ENCODE data around the gene FNDC8.
"Not testable (repeated sequence)": the region's sequence is repeated elsewhere in the genome, so short reads cannot be mapped to it uniquely, and the experiment has no call there.

Gene FNDC8

DNA sequence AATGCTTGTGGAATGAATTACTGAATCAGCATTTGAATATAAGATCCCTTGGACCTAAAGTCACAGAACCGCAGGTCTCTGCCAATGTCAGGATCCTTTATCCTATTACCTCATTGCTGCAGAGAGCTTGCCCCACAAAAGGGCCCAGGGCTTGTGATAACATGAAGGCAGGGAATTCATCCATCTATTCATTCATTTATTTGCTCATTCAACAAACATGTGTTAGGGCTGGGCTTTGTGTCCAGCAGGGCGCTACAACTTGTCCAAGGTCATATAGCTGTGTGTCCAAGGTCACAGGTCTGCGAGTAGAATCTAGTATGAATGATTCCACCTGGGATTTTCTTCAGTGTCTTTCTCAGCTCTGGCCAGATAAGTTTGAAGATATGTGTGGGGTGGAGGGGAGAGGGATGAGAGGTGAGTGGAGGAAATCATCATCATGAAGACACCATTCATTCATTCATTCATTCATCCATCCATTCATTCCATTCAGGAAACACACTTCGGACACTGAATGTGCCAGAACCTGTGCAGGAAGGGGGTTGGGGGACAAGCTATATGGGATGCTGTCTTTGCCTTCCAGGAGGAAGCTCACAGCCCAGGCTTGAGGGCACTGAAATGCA is 24.9 kb downstream of the FNDC8 start:
- no peak for DNase-seq

- no peak for DNase-seq
Measured at GRCh38 chr17:35147375-35147905, 26.0 kb downstream of the FNDC8 start, which contains the start of gene UNC45B. TSS of gene UNC45B (plus strand) at chr17:35147817. CDS start at chr17:35148264, 447 bp downstream.

GRCh38 chr17:35148144-35148543 is 26.7 kb downstream of the FNDC8 start:
- no peak for DNase-seq

DNA sequence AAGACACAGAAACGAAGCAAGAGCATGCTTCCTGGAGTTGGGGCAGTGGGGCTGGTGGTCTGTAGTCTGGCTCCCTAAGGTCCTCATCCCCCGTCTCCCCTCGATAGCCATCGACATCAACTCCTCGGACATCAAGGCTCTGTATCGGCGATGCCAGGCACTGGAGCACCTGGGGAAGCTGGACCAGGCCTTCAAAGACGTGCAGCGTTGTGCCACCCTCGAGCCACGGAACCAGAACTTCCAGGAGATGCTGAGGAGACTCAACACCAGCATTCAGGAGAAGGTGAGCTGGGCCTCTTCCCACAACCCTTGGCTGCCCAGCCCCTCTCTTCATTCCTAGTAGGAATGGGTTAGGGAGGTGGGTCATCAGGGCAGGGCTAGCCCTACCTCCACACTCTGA is 28.5 kb downstream of the FNDC8 start:
- no peak for DNase-seq

DNA sequence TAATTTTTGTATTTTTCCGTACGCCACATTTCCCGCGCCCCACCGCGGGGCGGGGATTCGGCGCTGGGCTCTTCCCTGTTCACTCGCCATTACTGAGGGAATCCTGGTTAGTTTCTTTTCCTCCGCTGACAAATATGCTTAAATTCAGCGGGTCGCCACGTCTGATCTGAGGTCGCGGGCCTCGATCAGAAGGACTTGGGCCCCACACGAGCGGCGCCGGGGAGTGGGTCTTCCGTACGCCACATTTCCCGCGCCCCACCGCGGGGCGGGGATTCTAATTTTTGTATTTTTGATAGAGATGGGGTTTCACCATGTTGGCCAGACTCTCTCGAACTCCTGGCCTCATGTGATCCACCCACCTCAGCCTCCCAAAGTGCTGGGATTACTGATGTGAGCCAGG is 29.7 kb downstream of the FNDC8 start:
- not testable (repeated sequence) for DNase-seq

DNA sequence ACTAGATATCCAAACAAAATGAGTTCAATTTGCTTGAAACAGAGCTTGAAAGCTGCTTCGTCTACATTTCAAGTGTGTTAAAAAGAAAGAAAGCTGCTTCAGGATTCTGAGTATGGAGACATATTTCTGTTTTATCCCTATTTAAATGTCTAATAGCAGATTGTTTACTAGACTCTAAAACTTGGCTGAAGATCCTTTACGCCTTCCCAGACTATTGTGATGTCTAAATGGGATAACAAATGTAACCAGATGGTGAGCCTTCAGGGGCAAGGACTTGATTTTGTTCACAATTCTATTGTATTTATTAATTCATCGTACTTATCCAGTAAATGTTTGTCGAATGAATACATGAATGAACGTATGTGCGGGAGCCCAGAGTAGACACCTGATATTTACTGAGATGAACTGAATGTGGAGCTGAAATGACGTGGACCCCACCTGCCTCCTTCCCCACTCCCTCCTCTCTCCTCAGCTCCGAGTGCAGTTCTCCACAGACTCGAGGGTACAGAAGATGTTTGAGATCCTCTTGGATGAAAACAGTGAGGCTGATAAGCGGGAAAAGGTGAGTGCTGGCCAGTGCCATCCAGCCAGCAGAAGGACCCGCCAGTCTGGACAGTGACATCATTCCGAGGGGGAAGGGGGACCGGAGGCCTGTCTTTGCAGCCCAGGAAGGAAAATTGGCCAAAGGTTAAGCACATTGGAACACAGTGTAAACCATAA is 31.2 kb downstream of the FNDC8 start:
- DNase-seq = no peak

GRCh38 chr17:35154196-35155165 is 33.1 kb downstream of the FNDC8 start:
- DNase-seq = no peak

GRCh38 chr17:35155246-35155645 is 33.8 kb downstream of the FNDC8 start:
- no peak for DNase-seq

- DNase-seq = no peak
Measured at GRCh38 chr17:35159940-35160339, 38.5 kb downstream of the FNDC8 start.

DNA sequence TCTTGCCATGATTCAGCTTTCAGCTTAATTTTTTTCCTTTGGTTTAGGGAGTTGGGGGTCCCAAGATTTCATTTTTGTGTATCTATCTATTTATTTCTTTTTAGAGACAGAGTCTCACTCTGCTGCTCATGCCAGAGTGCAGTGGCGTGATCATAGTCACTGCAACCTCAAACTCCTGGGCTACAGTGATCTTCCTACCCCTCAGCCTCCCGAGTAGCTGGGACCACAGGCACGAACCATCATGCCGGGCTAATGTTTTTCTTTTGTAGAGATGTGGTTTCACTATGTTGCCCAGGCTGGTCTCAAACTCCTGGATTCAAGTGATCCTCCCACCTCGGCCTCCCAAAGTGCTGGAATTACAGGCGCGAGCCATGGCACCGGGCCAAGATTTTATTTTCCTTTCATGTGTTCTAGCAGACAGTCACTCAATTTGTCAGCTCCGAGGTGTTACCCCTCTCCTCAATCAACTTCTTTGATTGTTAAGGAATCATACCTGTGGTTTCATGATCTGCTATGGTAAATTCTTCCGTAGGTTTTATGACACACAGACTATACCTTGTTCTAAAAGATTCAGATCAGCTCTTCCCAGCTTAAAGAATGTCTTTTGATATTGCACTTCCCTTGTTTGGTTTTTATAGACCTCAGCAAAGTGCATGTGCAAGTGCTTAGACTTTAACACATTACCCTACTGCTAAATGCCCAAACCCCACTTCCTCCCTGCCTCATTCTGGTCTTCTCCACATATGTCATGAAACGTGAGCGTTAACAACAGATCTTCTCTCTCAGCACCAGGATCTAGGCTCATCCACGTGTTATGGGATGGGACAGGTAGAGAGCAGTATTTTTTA is 39.2 kb downstream of the FNDC8 start:
- no peak for DNase-seq

- DNase-seq = no peak
Measured at GRCh38 chr17:35161281-35161761, 39.9 kb downstream of the FNDC8 start.

DNA sequence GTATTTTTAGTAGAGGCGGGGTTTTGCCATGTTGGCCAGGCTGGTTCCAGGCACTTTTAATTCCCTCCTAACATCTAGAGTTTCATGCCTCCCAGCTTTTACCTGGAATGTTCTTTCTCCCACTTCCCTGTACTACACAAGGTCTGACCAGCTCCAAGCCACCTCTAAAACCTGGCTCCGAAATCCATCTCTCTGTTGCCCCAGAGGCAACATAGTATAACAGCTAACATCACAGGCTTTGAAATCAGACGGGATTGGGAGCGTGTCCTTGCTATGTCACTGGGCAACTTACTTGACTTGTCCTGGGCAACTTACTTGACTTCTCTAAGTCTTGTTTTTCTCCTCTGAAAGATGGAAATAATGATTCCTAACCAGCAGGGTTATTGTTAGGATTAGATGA is 41.3 kb downstream of the FNDC8 start:
- no peak for DNase-seq

GRCh38 chr17:35163886-35164285 is 42.5 kb downstream of the FNDC8 start:
- DNase-seq = no peak

DNA sequence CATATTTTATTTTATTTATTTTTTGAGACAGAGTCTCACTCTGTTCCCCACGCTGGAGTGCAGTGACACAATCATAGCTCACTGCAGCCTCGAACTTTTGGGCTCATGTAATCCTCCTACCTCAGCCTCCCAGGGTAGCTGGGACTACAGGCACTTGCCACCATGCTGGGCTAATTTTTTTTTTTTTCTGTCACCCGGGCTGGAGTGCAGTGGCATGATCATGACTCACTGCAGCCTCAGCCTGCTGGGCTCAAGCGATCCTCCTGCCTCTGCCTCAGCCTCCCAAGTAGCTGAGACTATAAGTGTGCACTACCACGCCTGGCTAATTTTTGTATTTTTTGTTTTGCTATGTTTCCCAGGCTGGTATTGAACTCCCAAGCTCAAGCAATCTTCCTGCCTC is 43.3 kb downstream of the FNDC8 start:
- DNase-seq = no peak

GRCh38 chr17:35166526-35166925 is 45.1 kb downstream of the FNDC8 start:
- DNase-seq = no peak

DNA sequence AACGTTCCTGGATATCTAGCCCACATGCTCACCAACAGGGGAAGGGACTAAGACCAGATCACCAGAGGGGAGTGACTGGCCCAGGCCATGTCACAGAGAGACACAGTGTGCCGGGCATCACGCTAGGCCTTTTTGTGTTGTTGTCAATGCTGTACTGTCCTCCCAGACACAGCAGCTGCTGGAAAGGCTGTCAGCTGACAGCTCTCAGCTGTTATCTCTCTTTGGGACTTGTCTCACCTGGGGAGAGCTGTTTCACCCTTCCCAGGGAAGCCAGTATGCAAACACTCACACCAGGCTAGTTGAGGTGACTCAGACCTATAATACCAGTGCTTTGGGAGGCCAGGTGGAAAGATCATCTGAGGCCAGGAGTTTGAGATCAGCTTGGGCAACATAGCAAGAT is 45.6 kb downstream of the FNDC8 start:
- DNase-seq = no peak

GRCh38 chr17:35167666-35168065 is 46.3 kb downstream of the FNDC8 start:
- DNase-seq = no peak

- DNase-seq = no peak
Measured at GRCh38 chr17:35169835-35170363, 48.5 kb downstream of the FNDC8 start.

DNA sequence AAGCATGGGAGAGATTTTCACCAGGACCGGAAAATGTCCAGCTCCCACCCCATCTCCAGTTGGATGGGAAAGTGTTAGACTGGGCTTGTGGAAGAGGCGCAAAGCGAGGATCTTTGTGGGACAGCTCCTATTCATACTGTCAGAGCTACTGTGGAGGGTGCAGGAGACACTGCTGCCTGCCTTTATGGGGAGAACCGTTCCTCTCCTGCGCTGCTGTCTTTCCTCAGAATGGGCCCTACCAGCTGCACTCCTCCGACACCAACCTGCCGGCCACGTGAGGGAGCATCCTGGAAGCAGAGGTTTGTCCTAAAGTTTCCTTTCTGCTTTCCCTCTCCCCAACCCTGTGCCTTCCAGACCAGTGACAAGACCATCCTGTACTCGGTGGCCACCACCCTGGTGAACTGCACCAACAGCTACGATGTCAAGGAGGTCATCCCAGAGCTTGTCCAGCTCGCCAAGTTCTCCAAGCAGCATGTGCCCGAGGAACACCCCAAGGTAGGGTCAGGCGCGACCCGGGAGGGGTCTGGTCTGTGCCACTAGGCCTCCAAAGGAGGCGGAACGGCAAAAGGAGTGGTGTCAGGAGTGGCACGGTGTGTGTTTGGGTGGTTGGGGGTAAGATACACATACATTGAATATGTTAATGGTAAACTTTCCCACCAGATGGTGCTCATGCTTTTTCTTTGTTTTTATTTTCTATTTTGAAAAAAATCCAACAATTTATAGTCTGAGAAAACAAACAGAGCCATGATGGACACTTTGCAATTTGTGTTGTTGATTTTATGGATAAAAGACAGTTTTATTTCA is 49.8 kb downstream of the FNDC8 start:
- DNase-seq = no peak

DNA sequence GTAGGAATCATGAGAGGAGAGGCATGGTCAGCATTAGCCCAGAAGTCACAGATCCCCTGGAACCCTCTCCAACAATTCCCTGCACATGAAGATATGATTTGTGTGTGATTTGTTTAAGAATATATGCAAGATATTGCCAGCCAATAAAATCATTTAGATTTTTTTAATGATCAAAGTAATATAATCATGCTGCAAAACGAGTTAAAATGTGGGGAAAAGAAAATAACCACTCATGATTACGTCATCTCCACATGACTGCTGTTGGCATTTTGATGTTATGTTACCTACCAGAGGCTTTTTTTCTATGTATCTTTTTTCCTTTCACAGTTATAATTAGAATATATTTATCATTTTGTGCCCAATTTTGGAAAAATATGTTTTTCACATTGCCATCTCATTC is 50.4 kb downstream of the FNDC8 start:
- no peak for DNase-seq

DNA sequence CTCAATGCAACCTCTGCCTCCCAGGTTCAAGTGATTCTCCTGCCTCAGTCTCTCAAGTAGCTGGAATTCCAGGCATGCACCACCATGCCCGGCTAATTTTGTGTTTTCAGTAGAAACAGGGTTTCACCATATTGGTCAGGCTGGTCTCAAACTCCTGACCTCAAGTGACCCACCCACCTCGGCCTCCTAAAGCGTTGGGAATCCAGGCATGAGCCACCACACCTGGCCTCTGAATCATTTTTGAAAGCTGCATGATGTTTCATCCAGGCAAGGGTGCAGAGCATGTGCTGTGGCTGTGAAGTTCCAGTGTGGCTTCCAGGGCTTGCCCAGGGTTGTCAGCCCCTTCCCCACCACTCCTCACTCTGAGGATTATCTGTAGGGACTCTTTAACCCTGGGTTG is 50.9 kb downstream of the FNDC8 start:
- DNase-seq = not testable (repeated sequence)
